ENCODE data around the gene HIRA.
A peak's percentile ranks its signal among the peaks of the same experiment; 100 is the strongest.

The HIRA gene

DNA sequence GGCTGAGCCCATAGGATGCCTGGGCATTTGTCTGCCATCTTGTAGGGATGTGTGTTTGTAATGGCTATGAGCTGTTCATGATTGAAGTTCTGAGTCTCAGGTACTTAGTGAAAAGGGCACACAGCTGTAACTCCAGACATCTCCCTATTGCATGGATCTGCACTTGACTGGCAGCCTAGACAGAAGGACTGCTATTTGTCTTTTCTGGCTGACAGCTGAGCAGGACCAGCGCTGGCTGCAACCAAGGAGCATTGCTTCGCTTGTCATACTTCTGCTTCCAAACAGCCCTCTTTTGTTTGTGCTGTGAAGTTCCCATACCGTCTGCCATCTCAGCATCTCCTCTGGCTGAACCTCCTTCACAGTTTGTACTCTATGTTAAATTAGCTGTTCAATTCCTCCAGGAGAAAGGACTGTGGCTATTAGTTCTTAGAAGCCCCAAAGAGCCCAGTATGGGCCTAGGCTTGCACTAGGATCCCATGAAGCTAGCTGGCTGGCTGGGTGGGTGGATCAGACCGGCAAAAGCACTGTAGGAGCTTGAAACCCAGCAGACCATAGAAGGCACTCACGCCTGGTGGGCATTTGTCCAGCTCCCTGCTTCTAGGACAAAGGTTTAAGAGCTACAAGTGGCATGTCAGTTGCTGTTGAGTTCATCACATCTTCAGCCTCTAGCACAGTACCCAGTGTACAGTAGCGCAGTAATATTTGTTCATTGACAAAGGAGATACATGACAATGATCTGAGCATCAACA lies 20.4 kb downstream of the HIRA start:
- no peak for DNase-seq (ENCODE audit: low read depth)

DNA sequence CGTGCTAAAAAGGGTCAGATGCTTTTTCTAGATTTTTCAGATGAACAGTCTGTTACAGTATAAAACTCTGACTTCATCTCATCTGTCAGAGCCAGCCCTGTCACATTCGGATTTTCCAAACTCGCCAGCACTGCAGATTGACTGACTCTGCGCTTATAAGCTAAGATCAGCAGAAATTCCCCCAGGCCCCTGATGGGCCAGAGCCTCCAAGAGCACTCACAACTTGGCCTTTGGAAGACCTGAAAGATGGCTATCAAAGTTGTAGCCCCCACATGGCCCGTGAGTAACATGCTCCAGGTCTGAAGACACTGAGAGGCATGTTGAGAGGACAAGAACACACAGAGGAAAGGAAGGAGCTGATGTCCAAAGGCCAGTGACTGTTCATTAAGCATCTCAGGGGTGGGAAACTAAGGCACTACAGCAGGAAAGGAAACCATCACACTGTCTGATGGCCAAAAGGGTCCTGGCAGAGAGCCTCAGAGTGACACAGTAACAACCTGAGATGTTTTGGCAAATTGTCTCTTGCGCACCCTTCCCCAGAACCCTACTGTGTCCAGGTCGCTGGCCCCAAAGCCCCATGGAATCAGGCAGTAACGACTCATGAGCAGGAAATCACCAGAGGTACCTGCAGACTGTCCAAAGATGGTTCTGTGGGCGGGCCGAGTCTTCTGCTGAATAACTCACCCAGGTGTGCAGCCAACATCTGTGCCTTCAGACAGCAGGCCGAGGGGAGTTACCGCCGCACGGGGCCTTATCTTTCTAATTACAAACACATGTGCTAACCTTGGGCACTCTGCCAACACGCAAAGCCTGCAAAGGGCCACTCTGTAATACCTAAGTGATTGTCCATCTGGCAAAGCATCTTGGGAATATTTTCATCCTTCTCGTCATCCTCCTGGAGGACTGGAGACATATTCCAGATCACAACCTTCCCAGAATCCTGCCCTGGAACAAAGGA lies 23.6 kb downstream of the HIRA start:
- DNase-seq (ENCODE audit: low read depth): no peak

DNA sequence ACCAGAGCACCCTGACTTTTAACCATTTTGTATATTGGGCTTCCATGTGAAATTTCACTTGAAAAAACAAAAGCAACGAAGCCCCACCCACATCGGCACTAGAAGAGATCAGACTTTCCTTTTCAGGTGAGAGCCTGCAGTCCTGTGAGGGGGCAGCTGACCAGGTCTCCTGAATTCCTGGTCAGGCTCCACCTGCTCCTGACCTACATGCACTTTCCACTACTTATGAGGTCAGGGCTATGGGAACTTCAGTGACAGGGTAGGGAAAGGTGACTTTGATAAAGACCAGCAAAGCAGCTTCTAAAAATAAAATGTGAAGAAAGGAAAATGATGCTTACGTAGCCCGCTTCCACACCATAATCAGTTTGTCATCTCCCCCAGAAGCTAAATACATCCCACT lies 24.7 kb downstream of the HIRA start:
- DNase-seq (ENCODE audit: low read depth): no peak

DNA sequence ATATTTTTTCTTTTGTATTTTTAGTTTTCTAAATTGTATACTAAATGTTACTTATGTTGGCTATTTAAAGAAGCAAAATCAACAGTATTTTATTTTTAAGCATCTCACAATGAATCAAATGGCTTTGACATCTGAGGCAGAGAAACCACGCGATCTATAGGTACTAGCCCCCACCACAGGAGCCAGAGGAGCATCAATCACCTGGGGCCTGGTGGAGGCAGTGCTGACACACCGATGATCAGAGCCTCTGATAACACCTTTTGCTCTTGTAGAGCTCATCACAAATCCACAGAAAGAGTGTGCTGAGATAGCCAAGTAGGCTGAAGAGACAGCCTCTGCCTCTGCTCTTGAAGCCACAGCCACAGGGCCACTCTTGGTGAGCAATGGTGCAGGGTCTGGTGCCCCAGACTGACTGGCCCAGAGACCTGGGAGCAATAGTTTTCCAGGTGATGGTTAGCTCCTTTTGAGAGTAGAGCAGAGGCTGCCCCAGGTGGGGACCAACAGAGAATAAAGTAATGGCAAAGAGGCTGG lies 25.2 kb downstream of the HIRA start:
- DNase-seq (ENCODE audit: low read depth): no peak

DNA sequence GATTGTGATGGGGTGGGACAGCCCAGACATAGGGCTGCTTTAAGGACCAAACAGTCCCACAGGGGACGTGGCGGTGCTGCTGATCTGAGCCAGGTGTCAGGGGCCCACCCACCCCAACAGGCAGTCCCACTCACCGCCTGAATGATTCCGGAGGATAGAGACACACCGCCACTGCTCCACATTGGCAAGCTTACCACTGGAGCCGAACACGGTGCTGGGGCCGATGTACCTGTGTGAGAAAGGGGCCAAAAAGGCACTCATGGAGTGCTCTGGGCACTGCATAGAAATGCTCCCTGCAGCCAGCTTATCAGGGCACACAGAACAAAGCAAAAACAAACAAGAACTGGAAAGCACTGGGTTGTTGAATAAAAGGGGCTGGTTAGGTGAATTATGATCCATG lies 25.9 kb downstream of the HIRA start:
- DNase-seq (ENCODE audit: low read depth): no peak

DNA sequence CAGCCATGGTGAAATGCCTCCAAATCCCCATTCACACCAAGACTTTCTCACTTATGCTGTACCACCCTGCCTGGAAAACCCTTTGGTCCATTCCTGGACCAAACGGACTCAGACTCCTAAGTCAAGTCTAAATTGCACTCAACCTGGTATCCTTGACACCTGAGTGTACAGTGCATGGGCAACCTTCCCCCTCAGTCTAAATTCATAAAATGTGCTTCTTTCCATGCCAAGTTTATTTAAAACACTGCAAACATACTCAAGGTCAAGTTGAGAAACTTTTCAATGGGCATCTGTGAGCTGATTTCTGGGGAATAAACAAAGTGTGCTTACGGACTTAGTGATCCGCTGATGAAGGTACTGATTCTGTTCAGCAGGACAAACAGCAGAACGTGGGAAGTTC lies 26.4 kb downstream of the HIRA start:
- no peak for DNase-seq (ENCODE audit: low read depth)

DNA sequence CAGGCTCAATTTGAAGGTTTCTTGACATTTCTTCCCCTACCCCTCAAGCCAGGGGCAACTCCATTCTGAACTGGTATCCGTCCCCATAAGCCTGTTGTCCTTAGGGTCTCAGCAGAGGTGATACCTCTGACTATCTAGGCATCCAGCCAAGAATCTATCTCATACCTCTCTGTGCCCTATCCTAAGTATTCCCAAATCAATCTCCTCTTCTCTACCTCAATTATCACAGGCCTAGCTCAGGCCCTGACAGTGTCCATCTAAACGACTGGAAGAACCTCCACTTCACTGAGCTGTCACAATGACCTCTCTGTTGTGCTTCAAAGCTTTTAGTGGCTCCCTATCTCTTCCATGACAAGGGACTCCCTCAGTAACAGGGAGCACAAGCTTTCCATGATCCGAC lies 26.9 kb downstream of the HIRA start:
- no peak for DNase-seq (ENCODE audit: low read depth)

DNA sequence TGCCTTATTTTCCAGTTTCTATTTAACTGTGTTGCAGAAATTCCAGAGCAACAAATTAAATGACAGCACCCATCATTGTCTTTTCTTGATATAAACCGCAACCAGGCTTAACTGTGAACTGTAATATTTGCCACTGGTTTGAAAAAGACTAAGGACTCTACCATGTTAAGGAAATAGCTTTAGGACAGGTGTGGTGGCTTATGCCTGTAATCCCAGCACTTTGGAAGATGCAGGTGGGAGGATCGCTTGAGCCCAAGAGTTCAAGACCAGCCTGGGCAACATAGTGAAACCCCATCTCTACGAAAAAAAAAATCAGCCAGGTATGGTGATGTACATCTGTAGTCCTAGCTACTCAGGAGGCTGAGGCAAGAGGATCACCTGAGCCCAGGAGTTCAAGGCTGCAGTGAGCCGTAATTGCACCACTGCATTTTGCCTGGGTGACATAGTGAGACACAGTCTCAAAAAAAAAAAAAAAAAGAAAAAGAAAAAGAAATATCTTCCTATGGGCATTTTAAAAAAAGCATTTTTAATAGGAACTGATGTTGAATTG lies 28.8 kb downstream of the HIRA start:
- DNase-seq (ENCODE audit: low read depth): no peak

DNA sequence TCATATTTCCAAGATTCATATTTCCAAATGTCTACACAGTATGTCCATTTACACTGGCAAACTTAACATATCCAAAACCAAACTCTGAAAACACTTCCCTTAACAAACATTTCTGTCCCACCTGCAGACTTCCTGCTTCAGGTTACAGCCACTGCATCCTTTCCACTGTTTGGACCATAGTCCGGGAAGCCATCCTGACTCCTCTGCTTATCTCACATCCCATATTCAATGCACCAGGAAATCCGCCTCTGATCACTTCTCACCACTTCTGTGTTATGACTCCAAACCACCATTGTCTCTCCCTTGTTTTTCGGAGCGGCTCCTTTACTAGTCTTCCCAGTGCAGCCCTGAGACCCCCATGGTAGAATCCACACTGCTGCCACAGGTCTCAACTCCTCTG lies 30.1 kb downstream of the HIRA start:
- DNase-seq (ENCODE audit: low read depth): no peak

DNA sequence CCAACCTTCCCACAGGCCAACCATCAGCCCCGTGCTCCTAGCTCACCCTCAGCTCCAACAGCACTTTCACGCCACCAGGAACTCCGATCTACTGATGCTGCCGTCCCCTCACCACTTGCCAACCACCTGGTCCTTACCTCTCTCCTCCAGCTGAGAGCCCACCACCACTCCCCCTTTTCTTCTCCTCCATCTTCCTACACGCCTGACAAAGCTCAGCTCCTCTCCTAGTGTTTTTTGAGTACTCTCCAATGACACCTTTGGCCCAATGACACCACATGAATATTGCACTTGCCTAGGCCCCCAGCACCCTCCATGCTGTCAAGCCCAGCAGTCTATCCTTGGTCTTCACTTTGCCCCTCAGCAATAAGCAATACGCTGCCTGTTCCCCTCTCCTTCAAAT lies 30.7 kb downstream of the HIRA start:
- DNase-seq (ENCODE audit: low read depth): no peak

DNA sequence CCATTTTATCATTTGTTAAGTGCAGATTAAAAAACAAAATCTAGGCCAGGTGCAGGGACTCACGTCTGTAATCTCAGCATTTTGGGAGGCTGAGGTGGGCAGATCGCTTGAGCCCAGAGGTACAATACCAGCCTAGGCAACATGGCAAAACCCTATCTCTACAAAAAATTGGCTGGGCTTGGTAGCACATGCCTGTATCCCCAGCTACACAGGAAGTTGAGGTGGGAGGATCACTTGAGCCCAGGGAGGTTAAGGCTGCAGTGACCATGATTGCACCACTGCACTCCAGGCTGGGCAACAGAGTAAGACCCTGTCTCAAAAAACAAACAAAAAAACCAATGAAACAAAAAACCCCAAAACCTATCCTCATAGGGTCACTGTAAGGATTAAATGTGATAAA lies 32.9 kb downstream of the HIRA start:
- DNase-seq (ENCODE audit: low read depth): no peak

DNA sequence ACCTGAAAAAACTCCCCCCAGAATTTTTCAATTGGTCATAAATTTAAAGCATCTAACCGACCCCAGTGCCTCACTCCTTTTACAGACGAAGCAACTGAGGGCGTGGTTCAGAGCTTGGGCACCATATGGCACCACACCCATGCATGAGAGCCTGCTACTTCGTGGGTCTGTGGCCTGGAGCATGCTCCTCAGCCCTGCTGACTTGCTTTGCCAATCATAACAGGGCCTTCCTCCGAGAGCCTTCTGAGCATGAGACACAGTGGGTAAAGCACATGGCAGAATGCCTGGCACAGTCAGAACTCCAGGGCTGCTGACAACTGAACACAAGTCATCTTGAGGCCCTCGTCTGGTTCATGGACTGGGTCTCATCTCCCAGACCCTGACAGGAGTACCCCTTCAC lies 33.3 kb downstream of the HIRA start:
- DNase-seq (ENCODE audit: low read depth): no peak

DNA sequence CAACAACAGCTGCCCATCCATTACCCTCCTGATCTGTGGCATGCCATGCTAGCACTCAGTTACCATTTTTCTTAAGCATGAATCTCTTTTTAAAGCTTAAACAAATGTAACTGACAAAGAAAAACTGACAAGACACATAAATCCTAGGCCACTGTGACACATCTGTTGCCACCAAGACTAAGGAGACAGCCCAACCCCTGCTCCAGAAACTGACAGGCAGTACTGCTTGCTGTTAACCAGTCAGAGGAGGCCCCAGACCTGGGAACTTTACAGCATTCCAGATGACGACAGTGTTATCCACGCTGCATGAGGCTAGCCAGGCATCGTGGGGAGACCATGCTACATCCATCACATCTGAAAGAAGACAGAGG lies 33.8 kb downstream of the HIRA start:
- no peak for DNase-seq (ENCODE audit: low read depth)

DNA sequence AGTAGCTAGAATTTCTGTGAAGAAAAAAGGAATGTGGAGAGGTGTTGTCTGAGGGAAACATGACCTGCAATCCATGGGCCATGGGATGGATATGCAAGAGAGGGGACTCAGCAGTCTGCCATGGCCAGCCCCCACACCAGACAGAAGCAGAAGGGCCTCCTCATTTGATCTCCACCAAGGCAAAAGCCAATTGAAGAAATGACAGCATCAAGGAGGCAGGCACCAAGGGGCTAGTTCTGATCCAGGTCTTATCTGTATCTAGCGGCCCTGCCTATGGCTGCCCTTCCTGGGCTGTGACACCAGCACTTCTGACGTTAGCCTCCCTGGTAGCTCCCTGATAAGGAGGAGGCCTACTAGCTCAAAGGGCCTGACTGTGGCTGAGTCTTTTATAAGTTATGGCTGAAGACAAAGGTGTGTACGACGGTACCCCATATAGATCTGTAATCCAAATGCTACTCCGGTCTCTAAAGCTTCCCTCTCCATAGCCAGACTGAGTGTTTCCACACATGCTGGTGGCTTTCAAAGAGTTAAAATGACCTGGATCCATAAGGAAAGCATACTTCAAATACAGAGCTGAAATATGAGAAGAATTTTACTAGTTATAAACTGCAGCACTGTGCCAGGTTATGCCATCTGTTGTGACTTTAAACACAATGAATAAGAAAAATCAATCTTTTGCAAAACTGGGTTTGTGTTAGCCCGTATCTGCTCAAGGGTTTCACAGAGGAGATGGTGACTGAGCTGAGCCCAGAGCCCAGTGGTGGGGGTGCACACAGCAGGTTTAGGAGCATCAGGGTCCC lies 34.4 kb downstream of the HIRA start:
- no peak for DNase-seq (ENCODE audit: low read depth)

DNA sequence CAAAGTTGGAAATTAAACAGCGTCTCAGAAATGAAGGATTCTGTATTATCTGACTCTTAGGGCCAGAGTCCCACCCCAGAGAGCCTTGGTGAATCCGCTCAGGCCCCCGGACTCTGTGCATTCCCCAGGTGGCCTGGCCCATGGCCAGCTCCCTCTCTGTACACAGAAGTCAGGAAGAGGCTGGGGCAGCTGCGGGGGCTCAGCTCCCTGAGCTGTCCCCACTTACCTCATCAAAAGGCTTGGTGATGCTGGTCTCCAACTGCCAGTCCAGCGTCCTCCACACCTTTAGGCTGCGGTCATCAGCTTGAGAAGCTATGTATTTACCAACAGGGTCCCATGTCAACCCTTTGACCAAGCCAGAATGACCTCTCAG lies 35.0 kb downstream of the HIRA start:
- DNase-seq (ENCODE audit: low read depth): no peak

DNA sequence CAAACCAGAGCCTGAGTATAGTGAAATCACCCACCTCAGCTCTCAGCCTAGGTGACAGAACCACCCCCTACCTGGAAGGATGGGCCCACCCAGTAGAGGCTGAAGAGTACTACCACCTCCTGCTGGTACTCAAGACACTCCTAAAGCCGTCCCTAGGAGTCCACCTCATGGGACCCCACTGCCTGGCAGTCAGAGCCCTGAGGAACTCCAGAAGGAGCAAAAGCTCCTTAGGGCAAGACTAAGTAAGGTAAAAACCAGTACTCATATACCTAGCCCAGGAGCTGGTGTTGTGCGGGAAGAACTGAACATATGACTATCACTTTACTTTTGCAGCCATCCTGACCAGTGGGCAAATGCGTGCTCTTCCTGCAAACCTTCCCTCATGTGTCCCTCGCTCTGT lies 36.3 kb downstream of the HIRA start:
- DNase-seq (ENCODE audit: low read depth): no peak

DNA sequence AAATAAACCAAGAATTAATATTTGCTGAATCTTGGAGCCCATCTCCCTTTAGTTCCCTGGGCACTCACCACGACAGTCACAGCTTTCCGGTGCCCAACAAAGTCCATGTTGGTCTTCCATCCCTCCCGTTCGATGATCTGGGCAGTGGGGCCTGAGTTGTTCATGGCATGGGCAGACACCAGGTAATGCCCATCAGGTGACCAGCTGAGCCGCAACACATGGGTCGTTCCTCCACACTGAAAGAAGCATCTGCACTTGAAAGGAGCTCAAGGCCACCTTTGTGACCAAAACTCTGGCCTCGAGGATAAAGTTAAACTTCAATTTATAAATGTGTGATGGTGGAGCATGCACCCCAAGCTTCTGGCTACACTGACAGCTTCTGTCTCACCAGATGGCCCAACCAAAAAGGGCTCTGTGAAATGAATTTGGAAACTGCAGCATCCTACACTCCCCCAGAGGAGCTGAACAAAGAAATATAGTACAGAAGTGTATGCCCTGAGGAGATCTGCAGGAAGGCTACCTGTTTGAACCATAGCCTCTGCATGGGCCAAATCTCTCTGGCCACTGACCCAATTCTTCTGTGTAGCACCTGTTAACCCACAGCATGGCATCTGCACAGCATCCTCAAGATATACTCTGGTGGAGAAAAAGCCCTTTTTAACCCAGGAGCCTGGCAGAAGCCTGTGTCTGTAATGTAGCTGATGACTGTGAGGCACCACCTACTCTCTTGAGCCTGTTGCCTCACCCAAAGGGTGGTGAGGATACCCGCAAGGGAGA lies 37.1 kb downstream of the HIRA start:
- DNase-seq (ENCODE audit: low read depth): no peak

DNA sequence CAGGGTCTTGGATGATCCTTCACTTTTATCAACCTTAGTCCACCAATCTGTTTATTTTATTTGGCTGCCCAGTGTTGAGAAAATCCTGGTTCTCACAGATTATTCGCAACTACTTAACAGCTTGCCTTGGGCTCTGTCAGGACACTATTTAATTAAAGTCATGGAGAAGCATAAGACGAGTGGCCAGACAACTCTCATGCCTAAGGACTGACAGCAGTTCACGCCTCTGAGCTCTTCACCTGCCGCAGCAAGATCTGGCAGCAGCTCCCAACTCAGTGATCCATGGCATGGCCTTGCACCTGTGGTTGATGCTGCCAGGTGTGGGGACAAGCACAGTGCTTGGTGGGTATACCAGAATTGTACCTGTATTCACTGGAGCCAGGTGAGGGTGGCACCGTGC lies 37.8 kb downstream of the HIRA start:
- no peak for DNase-seq (ENCODE audit: low read depth)

DNA sequence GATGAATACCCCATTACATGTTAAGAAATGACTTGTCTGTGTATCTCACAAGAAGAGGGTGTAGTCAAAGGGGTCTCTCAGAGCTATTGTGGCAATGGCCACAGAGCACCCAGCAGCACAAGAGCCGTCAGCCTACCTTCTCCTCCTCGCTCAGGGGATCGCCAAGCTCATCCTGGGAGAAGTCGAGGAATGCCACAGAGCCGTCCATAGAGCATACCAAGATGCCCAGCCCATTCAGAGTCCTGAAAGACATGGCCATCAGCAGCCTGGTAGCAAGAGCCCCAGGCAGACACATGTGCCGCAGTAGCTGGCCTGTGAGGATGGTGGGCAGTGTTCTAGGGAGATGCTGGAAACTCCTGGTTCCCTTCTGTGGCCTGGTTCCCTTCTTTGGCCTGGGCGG lies 44.0 kb downstream of the HIRA start:
- no peak for DNase-seq (ENCODE audit: low read depth)

DNA sequence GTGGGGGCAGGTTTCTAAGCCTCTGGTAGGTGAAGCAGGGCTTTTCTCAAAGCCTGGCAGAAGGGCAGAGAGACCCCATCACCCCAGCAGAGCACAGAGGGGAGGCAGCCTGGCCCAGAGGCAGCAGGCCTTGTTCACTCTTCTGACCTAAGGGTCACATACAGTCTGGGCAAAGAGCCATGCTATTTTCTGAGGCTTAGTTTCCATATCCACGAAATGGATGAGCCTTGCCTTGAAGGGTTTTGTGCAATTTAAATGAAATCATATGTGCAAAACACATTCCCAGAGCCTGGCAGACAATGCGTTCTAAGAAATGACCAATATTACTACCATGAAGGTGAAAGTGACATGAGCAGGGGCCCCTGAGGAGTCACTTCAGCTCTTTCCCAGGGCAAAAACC lies 44.5 kb downstream of the HIRA start:
- DNase-seq (ENCODE audit: low read depth): peak; percentile 26

DNA sequence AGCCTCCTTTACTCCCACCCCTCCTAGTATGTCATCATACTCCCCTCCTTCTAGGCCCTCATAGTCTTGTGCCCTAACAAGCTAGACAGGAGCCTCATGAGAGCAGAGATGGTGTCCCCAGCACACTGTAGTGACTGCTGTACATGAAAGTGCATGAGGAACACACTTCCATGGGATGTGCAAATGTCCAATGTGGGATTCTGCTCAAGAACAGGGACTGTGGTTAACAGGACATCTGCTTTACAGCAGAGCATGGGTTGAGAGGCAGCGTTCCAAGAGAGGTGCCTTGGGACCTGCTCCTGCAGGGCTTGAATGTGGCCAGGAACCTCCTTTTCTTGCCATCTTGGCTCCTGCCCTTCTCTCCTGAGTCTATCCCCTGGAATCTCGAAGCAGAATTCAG lies 45.3 kb downstream of the HIRA start:
- DNase-seq (ENCODE audit: low read depth): no peak
